GM18867 (cell line): ENCODE data around the gene SF3A2.

Experiments used
- ATAC-seq: cut with Tn5 transposase; IDR thresholded peaks from one replicate; pipeline ENCODE4 v1.9.1; 2021; ENCODE audit warnings: mild to moderate bottlenecking, moderate library complexity; ENCODE audit not compliant: unreplicated experiment

SF3A2 gene

DNA sequence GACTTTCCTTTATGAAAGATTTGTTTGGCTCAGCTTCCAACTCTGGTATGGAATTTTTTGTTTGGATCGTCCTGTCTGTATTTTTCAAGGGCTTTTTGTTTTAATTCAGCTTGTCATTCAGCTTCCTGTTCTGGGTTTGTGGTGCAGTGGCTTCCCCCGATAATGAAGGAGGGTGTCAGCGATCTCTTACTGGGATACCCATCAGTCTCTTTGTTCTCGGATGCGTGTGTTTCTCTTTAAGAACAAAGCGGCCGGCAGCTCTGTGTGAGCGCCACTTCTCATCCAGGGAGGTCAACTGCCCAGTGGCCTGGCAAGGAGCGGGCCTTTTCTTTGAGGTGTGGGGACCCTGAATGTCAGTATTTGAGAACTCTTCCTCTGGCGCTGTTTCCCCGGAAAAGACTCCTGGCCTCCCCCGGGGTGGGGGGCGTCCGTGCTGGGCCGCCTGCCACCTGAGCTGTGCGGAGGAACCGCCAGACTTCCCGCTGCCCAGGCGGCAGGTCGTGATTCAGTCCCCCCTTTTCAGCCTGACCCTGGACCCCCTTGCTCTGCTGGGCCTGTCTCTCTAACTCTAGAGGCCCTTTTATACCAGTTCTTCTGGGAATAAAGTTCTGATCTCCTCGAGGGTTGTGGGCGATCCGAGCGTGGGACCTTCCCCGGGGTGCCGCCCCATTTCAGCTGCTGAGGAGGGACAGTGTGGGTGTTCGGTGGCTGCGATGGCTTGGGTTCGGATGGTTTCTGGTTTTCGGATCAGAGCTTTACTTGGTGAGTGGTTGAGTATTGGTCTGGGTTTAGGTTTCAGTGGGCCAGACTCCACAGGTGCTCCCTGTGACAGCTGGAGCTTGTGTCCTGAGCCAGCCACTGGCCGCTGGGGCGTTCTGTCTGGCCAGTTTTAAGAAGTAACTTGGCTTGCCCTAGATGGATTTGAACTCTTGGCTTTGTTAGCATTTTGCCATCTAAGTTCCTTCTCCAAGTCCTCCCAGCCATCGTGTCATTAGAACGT is 3.4 kb downstream of the SF3A2 start:
- no peak for ATAC-seq

DNA sequence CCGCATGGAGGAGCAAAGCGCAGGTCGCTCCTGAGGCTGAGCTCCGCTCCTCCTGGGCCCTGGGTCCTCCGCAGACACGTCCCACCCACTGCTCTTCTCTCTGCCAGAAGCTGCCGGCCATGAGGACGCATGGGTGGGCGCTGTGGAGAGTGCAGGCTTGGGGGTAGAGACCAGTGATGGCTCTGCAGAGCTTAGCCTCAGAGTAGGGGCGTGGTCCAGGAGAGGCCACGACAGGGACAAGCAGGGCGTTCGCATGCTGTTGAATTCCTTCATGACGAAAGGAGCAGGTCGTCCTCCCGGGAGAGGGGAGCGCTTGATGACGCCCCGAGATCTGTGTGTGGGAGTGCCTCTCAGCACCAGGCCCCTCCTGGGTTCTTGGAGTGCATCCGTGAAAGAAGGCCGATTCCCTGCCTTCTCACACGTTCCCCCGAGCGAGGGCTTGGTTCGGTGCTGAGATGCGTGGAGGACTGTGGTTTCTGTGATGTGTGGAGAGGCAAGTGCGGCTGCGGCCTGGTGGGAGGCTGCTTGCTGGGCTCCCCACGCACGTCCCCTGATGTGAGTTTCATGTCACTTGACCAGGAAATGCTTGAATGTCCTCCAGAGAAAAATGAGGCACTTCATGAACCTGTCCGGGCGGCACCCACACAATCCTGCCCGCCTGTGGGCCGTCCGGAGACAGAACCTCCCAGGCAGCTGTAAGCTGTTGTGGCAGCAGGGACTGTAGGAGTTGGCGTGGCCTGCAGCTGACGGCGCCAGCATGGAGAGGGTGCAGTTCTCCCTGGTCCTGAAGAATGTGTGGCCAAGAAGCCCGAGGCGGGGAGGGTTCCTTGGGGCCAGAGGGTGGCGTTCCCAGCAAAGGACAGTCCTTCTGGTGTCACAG is 4.5 kb downstream of the SF3A2 start:
- ATAC-seq: no peak

DNA sequence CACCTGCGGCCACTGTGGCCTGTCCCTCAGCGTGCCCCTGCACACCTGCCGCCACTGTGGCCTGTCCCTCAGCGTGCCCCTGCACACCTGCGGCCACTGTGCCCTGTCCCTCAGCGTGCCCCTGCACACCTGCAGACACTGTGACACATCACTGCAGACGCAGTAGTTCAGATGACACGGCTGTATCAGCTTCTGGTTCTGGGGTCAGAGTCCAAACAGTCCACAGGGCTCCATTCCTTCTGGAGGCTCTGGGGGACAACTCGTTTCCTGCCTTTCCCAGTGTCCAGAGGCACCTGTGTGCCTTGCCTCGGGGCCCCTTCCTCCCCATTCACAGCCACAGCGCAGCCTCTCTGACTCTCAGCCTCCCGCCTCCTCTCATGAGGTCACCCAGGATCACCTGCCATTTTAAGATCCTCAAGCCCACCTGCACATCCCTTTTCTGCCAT is 5.5 kb downstream of the SF3A2 start:
- ATAC-seq: no peak

DNA sequence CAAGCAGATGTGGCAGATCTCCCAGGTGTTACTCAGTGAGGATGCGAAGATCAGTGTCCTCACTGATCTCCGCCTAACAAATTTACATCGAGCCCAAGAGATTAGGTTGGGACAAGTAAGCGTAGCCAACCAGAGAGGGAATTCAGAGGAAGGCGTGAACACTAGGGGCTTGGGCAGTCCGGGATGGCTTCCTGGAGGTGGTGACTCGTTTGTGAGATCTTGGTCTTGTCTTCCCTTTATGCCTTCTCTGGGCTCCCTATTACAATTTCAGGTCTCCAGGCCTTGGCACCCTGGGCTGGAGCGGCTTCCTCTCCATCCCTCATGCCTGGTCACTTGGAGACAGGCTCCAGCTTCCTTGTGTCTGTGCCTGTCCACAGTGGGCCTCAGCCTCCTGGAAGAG is 6.2 kb downstream of the SF3A2 start:
- ATAC-seq: no peak

DNA sequence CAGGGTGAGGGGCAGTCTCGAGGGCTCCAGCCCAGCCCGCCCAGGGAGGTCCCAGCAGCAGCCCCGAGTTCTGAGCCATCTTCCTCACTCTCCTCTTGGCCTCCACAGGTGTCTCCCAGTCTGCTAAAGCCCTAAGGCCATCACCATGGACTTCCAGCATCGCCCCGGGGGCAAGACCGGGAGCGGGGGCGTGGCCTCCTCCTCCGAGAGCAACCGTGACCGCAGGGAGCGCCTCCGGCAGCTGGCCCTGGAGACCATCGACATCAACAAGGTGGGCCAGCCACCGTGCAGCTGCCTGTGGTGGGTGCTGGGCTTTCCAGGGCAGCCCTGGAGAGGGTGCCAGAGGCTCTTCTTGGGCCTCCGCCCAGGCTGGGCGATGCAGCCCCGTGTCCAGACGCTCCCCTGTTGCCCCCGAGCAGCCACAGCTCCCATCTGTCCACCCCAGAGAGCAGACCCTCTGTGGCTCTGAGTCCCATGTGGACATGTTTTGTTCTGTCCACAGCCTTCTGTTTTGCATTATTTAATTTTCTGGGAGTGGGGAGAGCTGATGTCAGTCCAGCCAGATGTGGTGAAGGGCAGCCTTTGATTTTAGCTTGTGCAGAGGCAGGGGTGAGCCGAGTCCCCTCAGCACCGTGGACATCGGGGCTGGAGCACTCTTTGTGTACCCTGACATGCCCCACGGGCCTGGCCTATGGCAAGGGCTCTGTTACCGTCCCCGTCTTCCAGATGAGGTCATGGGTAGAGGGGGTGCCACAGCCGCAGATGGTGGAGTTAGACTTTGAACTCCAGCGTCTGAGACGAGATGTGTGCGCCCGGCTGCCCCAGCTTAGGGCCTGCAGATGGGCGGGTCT is 6.9 kb downstream of the SF3A2 start:
- ATAC-seq: no peak

DNA sequence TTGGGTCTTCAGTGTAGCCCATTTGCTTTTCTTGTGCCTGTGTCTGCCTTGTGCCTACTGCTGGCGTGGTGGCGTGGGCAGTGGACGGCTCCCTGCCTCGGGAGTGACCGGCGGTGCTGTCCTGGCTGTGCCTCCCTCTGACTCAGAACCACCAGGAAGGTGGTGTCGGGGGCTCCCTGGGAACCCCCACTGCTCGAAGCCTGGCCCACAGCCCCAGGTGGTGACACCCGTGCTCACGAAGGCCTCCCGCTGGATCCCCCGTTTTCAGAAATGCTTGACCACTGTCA is 7.4 kb downstream of the SF3A2 start:
- ATAC-seq: no peak

DNA sequence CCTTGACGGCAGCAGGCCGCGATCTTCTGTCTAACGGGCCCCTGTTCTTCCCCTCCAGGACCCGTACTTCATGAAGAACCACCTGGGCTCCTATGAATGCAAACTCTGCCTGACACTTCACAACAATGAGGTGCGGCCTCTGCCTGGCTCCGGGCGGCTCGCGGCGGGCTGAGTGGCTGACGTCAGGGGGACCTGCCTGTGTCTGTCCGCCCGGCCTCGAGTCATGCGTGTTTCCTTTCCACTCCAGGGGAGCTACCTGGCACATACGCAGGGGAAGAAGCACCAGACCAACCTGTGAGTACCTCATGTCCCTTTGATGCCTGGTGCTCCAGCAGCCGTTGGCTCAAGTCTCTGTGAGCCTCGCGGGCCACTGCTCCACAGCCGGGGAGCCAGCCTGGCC is 7.9 kb downstream of the SF3A2 start:
- no peak for ATAC-seq

DNA sequence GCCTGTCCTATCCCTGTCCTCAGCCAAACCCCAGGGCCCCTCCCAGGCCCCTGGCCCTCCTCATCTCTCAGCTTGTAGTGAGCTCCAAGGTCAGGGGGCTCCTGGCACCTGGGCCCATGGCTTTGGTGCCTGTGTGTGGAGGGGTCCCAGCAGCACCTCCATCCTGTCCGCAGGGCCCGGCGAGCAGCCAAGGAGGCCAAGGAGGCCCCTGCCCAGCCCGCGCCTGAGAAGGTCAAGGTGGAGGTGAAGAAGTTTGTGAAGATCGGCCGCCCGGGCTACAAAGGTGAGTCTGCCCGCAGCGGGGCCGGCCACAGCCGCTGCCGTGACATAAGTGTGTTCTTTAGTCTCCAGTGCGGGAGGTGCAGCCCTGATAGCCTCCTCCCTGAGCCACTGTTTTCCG is 8.6 kb downstream of the SF3A2 start:
- no peak for ATAC-seq

DNA sequence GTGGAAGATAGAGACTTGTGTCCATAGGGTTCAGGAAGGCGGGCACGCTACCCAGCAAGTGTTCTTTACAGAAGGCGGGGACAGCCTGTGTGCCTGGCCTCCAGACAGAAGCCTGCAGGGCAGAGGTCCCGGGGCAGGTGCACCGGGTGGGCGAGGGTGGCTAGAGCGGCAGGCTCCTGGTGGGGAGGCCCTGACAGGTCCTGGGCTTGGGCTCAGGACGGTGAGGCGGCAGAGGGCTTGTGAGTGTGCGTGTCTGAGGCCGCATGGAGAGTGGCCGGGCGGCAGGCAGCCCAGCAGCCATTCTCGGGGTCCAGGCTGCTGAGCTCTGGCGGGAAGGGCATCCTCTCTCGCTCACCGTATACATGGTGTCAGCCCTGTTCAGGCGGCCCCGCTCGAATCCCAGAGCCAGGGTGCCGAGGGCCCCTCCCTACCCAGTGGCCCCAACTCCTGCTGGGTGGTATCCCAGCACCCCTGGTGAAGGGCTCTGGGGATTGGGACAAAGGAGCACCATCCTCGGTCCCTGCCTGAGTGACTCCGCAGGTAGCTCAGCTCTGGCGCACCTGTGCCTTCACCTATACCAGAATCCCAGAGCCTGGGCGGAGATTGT is 9.5 kb downstream of the SF3A2 start:
- no peak for ATAC-seq

DNA sequence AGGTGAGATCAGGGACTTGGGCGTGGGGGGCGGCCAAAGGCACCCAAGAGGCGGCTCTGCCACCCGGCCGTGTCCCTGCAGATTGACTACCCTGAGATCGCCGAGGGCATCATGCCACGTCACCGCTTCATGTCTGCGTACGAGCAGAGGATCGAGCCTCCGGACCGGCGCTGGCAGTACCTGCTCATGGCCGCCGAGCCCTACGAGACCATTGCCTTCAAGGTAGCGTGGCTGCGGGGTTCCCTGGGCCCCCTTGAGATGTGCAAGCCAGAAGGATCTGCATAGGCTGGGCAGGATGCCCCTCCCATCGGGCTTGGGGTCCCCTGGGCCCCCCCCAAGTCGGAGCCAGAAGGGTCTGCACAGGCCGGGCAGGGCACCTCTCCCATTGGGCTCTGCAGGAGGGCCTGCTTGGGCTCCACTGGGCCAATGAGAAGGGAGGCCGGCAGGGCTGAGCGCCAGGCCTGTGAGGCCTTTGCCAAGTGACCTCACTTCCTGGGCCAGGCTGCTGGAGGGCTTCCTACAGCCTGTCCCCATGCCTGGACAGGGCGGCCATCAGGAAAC is 10.3 kb downstream of the SF3A2 start:
- ATAC-seq: no peak

DNA sequence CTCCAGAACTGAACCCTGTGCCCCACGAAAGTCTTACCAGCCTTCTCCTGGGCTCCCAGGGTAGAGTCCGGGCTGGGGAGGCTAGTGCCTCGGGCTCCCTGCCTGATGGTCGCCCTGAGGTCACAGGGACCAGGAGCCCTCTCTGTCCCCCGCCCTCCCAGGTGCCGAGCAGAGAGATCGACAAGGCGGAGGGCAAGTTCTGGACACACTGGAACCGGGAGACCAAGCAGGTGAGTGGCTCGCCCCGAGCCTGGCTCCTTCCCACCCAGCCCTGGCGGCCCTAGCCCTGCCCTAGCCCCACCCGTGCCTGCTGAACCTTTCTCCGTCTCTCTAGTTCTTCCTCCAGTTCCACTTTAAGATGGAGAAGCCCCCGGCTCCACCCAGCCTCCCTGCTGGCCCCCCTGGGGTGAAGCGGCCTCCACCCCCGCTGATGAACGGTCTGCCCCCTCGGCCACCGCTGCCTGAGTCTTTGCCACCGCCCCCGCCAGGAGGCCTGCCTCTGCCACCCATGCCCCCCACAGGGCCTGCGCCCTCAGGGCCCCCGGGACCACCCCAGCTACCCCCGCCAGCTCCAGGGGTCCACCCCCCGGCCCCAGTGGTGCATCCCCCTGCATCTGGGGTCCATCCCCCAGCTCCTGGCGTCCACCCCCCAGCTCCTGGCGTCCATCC is 10.9 kb downstream of the SF3A2 start:
- no peak for ATAC-seq

DNA sequence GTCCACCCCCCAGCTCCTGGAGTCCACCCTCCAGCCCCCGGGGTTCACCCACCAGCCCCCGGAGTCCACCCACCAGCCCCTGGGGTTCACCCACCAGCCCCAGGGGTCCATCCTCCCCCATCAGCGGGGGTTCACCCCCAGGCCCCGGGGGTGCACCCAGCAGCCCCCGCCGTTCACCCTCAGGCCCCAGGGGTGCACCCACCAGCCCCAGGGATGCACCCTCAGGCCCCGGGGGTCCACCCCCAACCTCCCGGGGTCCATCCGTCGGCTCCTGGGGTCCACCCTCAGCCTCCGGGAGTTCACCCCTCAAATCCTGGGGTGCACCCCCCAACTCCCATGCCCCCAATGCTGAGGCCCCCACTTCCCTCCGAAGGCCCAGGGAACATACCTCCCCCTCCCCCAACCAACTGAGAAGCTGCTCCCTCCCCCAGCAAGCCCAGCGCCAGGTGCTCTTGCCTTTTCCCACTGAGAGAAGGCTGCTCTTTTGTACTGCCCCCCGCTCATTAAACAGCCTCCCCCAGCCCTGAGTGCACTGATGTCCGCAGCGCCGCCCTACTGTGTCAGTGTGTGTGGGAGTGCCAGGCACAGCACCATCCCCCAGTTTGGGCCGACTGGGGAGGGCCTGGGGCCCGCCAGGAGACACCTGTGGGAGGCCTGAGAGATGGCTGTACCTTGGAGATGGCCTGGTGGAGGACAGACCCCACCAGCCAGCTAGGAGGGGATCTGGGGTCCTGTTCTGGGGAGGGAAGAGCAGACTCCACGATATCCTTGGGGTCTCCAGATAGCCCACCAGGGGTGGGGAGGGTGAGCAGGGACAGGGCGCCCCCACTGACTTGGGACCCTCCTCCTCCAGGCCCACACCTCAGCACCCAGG is 11.7 kb downstream of the SF3A2 start:
- no peak for ATAC-seq

DNA sequence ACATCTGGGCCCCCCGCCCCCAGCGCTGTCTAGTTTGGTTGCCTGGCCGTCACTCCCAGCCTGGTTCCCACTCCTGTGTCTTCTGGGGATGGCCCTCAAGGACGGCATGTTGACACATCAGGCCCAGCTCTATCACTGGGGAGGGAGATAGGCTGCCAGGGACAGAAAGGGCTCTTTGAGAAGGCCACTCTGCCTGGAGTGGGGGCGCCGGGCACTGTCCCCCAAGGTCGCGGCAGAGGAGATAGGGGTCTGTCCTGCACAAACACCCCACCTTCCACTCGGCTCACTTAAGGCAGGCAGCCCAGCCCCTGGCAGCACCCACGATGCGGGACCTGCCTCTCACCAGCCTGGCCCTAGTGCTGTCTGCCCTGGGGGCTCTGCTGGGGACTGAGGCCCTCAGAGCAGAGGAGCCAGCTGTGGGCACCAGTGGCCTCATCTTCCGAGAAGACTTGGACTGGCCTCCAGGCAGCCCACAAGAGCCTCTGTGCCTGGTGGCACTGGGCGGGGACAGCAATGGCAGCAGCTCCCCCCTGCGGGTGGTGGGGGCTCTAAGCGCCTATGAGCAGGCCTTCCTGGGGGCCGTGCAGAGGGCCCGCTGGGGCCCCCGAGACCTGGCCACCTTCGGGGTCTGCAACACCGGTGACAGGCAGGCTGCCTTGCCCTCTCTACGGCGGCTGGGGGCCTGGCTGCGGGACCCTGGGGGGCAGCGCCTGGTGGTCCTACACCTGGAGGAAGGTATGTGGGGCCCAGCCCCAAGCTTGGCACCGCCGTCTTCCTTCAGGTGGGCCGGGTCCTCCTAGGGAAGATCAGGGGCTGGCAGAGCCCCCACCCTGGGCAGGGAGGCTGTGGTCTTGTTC is 12.6 kb downstream of the SF3A2 start, which contains the start of gene AMH:
Gene AMH, plus strand, starts transcription at position 314 of the 857 bp plus-strand sequence. Its CDS starts 10 bp downstream, at position 324.
- ATAC-seq: no peak

DNA sequence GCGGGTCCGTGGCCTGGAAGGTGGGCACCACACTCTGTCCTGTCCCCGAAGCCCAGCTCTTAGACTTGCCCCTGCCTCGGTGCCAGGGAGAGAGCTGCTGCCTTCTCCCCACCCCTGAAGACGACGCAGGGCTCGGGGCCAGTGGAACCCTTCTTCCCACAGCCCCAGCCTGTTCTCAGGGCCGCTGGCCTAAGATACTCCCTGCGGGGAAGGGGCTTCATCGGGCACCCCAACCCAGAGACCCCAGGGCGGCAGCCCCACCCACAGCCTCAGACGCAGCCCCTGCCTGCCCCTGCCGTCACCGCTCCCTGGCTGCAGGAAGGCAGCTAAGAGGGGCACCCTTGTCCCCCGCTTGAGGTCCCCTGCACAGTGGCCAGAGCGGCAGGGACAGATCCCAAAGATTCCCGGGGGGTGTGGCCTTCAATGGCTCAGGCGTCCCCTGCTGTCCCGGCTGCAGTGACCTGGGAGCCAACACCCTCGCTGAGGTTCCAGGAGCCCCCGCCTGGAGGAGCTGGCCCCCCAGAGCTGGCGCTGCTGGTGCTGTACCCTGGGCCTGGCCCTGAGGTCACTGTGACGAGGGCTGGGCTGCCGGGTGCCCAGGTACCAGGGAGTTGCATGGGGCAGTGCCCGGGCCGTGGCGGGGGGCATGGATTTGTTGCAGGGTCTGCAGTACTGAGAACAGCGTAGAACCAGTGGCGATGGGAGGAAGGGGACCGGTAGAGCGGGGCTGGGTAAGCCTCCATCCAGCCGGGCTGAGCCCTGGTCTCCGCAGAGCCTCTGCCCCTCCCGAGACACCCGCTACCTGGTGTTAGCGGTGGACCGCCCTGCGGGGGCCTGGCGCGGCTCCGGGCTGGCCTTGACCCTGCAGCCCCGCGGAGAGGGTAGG is 13.5 kb downstream of the SF3A2 start:
- no peak for ATAC-seq

DNA sequence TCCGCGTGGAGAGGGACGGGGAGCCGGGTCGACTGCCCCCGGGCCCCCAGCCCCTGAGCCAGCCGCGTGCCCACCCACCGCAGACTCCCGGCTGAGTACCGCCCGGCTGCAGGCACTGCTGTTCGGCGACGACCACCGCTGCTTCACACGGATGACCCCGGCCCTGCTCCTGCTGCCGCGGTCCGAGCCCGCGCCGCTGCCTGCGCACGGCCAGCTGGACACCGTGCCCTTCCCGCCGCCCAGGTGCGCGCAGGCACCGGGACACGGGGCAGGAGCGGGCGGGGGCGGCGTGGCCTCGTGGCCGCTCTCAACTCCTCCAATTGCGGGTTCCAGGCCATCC is 14.1 kb downstream of the SF3A2 start:
- no peak for ATAC-seq

DNA sequence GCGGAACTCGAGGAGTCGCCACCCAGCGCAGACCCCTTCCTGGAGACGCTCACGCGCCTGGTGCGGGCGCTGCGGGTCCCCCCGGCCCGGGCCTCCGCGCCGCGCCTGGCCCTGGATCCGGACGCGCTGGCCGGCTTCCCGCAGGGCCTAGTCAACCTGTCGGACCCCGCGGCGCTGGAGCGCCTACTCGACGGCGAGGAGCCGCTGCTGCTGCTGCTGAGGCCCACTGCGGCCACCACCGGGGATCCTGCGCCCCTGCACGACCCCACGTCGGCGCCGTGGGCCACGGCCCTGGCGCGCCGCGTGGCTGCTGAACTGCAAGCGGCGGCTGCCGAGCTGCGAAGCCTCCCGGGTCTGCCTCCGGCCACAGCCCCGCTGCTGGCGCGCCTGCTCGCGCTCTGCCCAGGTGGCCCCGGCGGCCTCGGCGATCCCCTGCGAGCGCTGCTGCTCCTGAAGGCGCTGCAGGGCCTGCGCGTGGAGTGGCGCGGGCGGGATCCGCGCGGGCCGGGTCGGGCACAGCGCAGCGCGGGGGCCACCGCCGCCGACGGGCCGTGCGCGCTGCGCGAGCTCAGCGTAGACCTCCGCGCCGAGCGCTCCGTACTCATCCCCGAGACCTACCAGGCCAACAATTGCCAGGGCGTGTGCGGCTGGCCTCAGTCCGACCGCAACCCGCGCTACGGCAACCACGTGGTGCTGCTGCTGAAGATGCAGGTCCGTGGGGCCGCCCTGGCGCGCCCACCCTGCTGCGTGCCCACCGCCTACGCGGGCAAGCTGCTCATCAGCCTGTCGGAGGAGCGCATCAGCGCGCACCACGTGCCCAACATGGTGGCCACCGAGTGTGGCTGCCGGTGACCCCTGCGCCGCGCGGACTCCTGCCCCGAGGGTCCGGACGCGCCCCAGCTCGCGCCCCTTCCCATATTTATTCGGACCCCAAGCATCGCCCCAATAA is 14.8 kb downstream of the SF3A2 start:
- no peak for ATAC-seq
